Measurements from ENCODE around the gene RAC3. TPM values are rescaled to one million over a fixed set of nuclear protein-coding genes. Genes with fewer than 3 reads are reported as not detected.
"Not testable (repeated sequence)": the region's sequence is repeated elsewhere in the genome, so short reads cannot be mapped to it uniquely, and the experiment has no call there.

RAC3 gene
- total RNA-seq, 2 experiments from 2014 or later: 3.3 to 5.3 TPM

DNA sequence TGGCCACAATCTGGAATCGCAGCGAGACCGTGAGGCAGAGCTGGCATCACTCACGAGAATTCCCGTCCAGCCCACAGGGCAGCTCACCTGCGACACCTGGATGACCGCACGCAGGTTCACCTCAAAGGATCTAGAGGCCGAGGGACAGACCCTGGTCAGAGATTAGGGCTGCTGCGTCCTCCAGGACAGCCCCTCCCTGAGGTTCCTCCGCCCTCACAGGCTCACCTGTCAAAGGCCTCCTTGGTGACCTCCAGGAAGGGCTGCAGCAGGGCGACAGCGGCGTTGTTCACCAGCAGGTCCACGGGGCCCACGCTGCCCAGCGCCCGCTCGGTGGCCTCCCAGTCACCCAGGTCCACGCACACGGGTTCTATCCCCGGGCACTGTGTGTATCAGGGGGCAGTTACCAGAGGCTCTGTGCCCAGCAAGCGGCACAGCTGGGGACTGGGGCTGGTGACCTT, 5.2 kb downstream of the RAC3 start:
- POLR2A ChIA-PET: interaction anchor here (0.8 to 1.8 kb wide), 5 partner anchors 20 to 334 kb away, joined by 3 to 8 read pairs (median 4); partner anchors contain the start of genes FASN, MRPL12 and NOTUM
- H3K4me3 Mint-ChIP-seq: peak overlapping the region; percentile 79
- no peaks in the 10 kb centered on the region for H3K27me3 Mint-ChIP-seq
- ATAC-seq (ENCODE audit: poor library complexity): no peak
- no peaks in the 10 kb centered on the region for H3K9me3 Mint-ChIP-seq
- CTCF ChIA-PET: interaction anchor here (1.3 to 2.1 kb wide), 4 partner anchors 14 to 483 kb away, joined by 3 to 12 read pairs (median 6); partner anchors contain the start of genes CENPX, FOXK2 and LRRC45
- no peak for TF ChIP-seq CTCF (IDR thresholded peaks at IDR 0.05)
- H3K4me3 ChIP-seq (ENCODE audit: low read length): peak overlapping the region; percentile 65
- H3K27ac Mint-ChIP-seq: no peak overlapping the region
- H3K4me1 Mint-ChIP-seq (ENCODE audit: low read depth): peaks cover 26% of the 10 kb centered on the region
- no peaks in the 10 kb centered on the region for H3K9me3 ChIP-seq (ENCODE audit: control insufficient read depth in 1 of 2, insufficient read depth in 1 of 2, low read length in 2 of 2)
- peaks cover 16% of the 10 kb centered on the region for H3K36me3 Mint-ChIP-seq (ENCODE audit: low read depth)
- H3K4me1 ChIP-seq (ENCODE audit: insufficient read depth, low read length): peaks cover 32% of the 10 kb centered on the region
- H3K27ac ChIP-seq (ENCODE audit: low read depth in 1 of 2, low read length in 2 of 2): peak overlapping the region; percentile 45 to 55
- no peaks in the 10 kb centered on the region for H3K27me3 ChIP-seq (ENCODE audit: control insufficient read depth in 1 of 2, insufficient read depth in 2 of 2, low read length in 2 of 2)
- no peaks in the 10 kb centered on the region for H3K36me3 ChIP-seq (ENCODE audit: insufficient read depth, low read length)
- intact Hi-C loops (cut with DNase I, micrococcal nuclease): loop anchor here (1.0 to 10.0 kb wide), 7 partner anchors 13 to 518 kb away; partner anchors contain the start of genes HEXD (in 2 of the 2), OGFOD3 (in 2 of the 2) and LRRC45 (in 1 of the 2)
- DNase-seq: no peak

- H3K4me1 Mint-ChIP-seq (ENCODE audit: low read depth): peaks cover 26% of the 10 kb centered on the region
- peak; percentile 90 for ATAC-seq (ENCODE audit: poor library complexity)
- intact Hi-C loops (cut with DNase I, micrococcal nuclease): loop anchor here (1.0 to 10.0 kb wide), 7 partner anchors 14 to 518 kb away; partner anchors contain the start of genes HEXD (in 2 of the 2), OGFOD3 (in 2 of the 2) and LRRC45 (in 1 of the 2)
- Histone ChIP-seq H3K4me1 (ENCODE audit: insufficient read depth, low read length) (peaks cover 27% of the 10 kb centered on the region), H3K27me3 (ENCODE audit: control insufficient read depth in 1 of 2, insufficient read depth in 2 of 2, low read length in 2 of 2) (no peaks in the 10 kb centered on the region), H3K27ac (ENCODE audit: low read depth in 1 of 2, low read length in 2 of 2) (peak within 1 kb of the TSS; percentile 45 to 55), H3K9me3 (ENCODE audit: control insufficient read depth in 1 of 2, insufficient read depth in 1 of 2, low read length in 2 of 2) (no peaks in the 10 kb centered on the region), H3K4me3 (ENCODE audit: low read length) (peak within 1 kb of the TSS; percentile 65), H3K36me3 (ENCODE audit: insufficient read depth, low read length) (no peaks in the 10 kb centered on the region)
- H3K27me3 Mint-ChIP-seq: no peaks in the 10 kb centered on the region
- ChIA-PET POLR2A (interaction anchor here (0.6 to 1.8 kb wide), 31 partner anchors 12 to 335 kb away, joined by 3 to 27 read pairs (median 4); partner anchors contain the start of genes ASPSCR1, CENPX, FASN and GPS1), CTCF (interaction anchor here (0.6 to 2.1 kb wide), 11 partner anchors 13 to 482 kb away, joined by 3 to 12 read pairs (median 3); partner anchors contain the start of genes CENPX, FASN, FOXK2 and GPS1)
- peak within 1 kb of the TSS; percentile 84 for H3K27ac Mint-ChIP-seq
- H3K4me3 Mint-ChIP-seq: peak within 1 kb of the TSS; percentile 96
- TF ChIP-seq CTCF (IDR thresholded peaks at IDR 0.05): peak; percentile 87
- H3K36me3 Mint-ChIP-seq (ENCODE audit: low read depth): peaks cover 16% of the 10 kb centered on the region
- no peaks in the 10 kb centered on the region for H3K9me3 Mint-ChIP-seq
- peak; percentile 85 to 97 (median 94) for DNase-seq
Measured at GRCh38 chr17:82037092-82037888, 5.8 kb downstream of the RAC3 start, which contains the start of gene DCXR. Gene DCXR (minus strand): TSS chr17:82037697. CDS start chr17:82037682, 15 bp downstream.

- intact Hi-C loops (cut with DNase I, micrococcal nuclease): loop anchor here (1.0 to 10.0 kb wide), 7 partner anchors 15 to 517 kb away; partner anchors contain the start of genes HEXD (in 2 of the 2), OGFOD3 (in 2 of the 2) and LRRC45 (in 1 of the 2)
- DNase-seq: no peak
- no peaks in the 10 kb centered on the region for H3K9me3 ChIP-seq (ENCODE audit: control insufficient read depth in 1 of 2, insufficient read depth in 1 of 2, low read length in 2 of 2)
- ChIA-PET POLR2A (interaction anchor here (0.6 to 1.7 kb wide), 29 partner anchors 11 to 335 kb away, joined by 3 to 27 read pairs (median 4); partner anchors contain the start of genes ASPSCR1, CENPX, FASN and GPS1), CTCF (interaction anchor here (0.6 to 2.1 kb wide), 11 partner anchors 12 to 482 kb away, joined by 3 to 12 read pairs (median 3); partner anchors contain the start of genes CENPX, FASN, FOXK2 and GPS1)
- no peak for ATAC-seq (ENCODE audit: poor library complexity)
- no peaks in the 10 kb centered on the region for H3K36me3 ChIP-seq (ENCODE audit: insufficient read depth, low read length)
- Mint-ChIP-seq H3K4me3 (peak overlapping the region; percentile 96), H3K27ac (peak overlapping the region; percentile 84), H3K27me3 (no peaks in the 10 kb centered on the region), H3K36me3 (ENCODE audit: low read depth) (peaks cover 16% of the 10 kb centered on the region), H3K9me3 (no peaks in the 10 kb centered on the region), H3K4me1 (ENCODE audit: low read depth) (peaks cover 25% of the 10 kb centered on the region)
- no peak for TF ChIP-seq CTCF (IDR thresholded peaks at IDR 0.05)
- H3K4me1 ChIP-seq (ENCODE audit: insufficient read depth, low read length): peaks cover 25% of the 10 kb centered on the region
- H3K4me3 ChIP-seq (ENCODE audit: low read length): peak overlapping the region; percentile 65
- H3K27ac ChIP-seq (ENCODE audit: low read depth in 1 of 2, low read length in 2 of 2): no peak overlapping the region
- H3K27me3 ChIP-seq (ENCODE audit: control insufficient read depth in 1 of 2, insufficient read depth in 2 of 2, low read length in 2 of 2): no peaks in the 10 kb centered on the region
Measured at GRCh38 chr17:82037889-82038195, 6.4 kb downstream of the RAC3 start.

GRCh38 chr17:82038796-82039409, 7.4 kb downstream of the RAC3 start:
- H3K27me3 ChIP-seq (ENCODE audit: control insufficient read depth in 1 of 2, insufficient read depth in 2 of 2, low read length in 2 of 2); H3K27me3 Mint-ChIP-seq; H3K9me3 Mint-ChIP-seq; H3K27ac Mint-ChIP-seq; DNase-seq; H3K27ac ChIP-seq (ENCODE audit: low read depth in 1 of 2, low read length in 2 of 2); ATAC-seq (ENCODE audit: poor library complexity); POLR2A ChIA-PET; H3K4me3 ChIP-seq (ENCODE audit: low read length); H3K36me3 ChIP-seq (ENCODE audit: insufficient read depth, low read length); H3K9me3 ChIP-seq (ENCODE audit: control insufficient read depth in 1 of 2, insufficient read depth in 1 of 2, low read length in 2 of 2): not testable (repeated sequence)
- Mint-ChIP-seq H3K4me3 (peak overlapping the region; percentile 30), H3K4me1 (ENCODE audit: low read depth) (peaks cover 23% of the 10 kb centered on the region), H3K36me3 (ENCODE audit: low read depth) (peaks cover 16% of the 10 kb centered on the region)
- peaks cover 25% of the 10 kb centered on the region for H3K4me1 ChIP-seq (ENCODE audit: insufficient read depth, low read length)
- intact Hi-C loops (cut with DNase I, micrococcal nuclease): loop anchor here (5.0 to 10.0 kb wide), 6 partner anchors 86 to 516 kb away; partner anchors contain the start of genes HEXD (in 2 of the 2) and OGFOD3 (in 2 of the 2)
- CTCF ChIA-PET: interaction anchor here (0.6 kb wide), 1 partner anchor 406 kb away, joined by 5 read pairs; no protein-coding TSS in a partner anchor

Measured in CD4-positive, alpha-beta T cell (primary cell).